Natural killer cell (primary cell): ENCODE results near the gene ARHGAP33. TPM values are rescaled to one million over a fixed set of nuclear protein-coding genes. Genes with fewer than 3 reads are reported as not detected.

Experiments
- ATAC-seq, 3 donors: fragments of 150-1000 bp in 2 of 3; fragments of 200-7000 bp in 1 of 3; cut with Tn5 transposase; 1 replicate in 1 of 3; 2 replicates in 2 of 3; pipeline ENCODE4 v1.10.0; 2021; ENCODE audit warnings: mild to moderate bottlenecking in 2 of 3, moderate library complexity in 2 of 3
- DNase-seq, 2 donors: peaks; one replicate each; pipeline versions ENCODE4 v3.0.0 to v3.0.0-alpha.2; 2013 to 2021; ENCODE audit warnings: mixed read lengths in 1 of 2
- H3K27ac ChIP-seq: one replicate; pipeline ENCODE4 v1.5.1; 2013; ENCODE audit warnings: mild to moderate bottlenecking, low read length
- H3K27me3 ChIP-seq: one replicate; pipeline ENCODE4 v1.6.1; 2013; ENCODE audit warnings: low read length; ENCODE audit not compliant: control insufficient read depth, insufficient read depth
- H3K36me3 ChIP-seq: one replicate; pipeline ENCODE4 v1.6.1; 2013; ENCODE audit warnings: low read length; ENCODE audit not compliant: control insufficient read depth, insufficient read depth
- H3K4me1 ChIP-seq: one replicate; pipeline ENCODE4 v1.6.1; 2013; ENCODE audit warnings: low read length; ENCODE audit not compliant: control insufficient read depth, insufficient read depth
- H3K4me3 ChIP-seq: one replicate; pipeline ENCODE4 v1.5.1; 2013; ENCODE audit warnings: low read length
- H3K9me3 ChIP-seq: one replicate; pipeline ENCODE4 v1.6.1; 2013; ENCODE audit warnings: low read length; ENCODE audit not compliant: control insufficient read depth, insufficient read depth
- H3K27ac Mint-ChIP-seq, 2 donors: one replicate each; pipeline ENCODE4 v1.8.0; 2022; ENCODE audit warnings: mild to moderate bottlenecking in 2 of 2, mixed read lengths in 2 of 2, moderate library complexity in 1 of 2
- H3K27me3 Mint-ChIP-seq, 2 donors: one replicate each; pipeline ENCODE4 v1.8.0; 2022; ENCODE audit warnings: low read depth in 2 of 2, mixed read lengths in 2 of 2
- H3K36me3 Mint-ChIP-seq: one replicate; pipeline ENCODE4 v1.8.0; 2022; ENCODE audit warnings: mixed read lengths
- H3K4me1 Mint-ChIP-seq, 2 donors: one replicate each; pipeline ENCODE4 v1.8.0; 2022; ENCODE audit warnings: mixed read lengths in 2 of 2
- H3K4me3 Mint-ChIP-seq: one replicate; pipeline ENCODE4 v1.8.0; 2022; ENCODE audit warnings: mild to moderate bottlenecking, moderate library complexity, mixed read lengths
- H3K9me3 Mint-ChIP-seq, 2 donors: one replicate each; pipeline ENCODE4 v1.8.0; 2022; ENCODE audit warnings: mixed read lengths in 2 of 2
- CTCF ChIP-seq: fragments of 200-600 bp; IDR thresholded peaks from one replicate; pipeline ENCODE4 v1.8.0; 2022; ENCODE audit warnings: antibody characterized with exemption
- WGBS: methylation state at CpG from one replicate; pipeline ENCODE4 v1.1.7; 2013; ENCODE audit warnings: missing lambda C conversion rate; ENCODE audit not compliant: insufficient coverage; 5-methylcytosine and 5-hydroxymethylcytosine counted together
- intact Hi-C: fragments of 100-400 bp; cut with micrococcal nuclease; formaldehyde crosslinking; loops from one replicate; pipeline ENCODE4 v1.14.2; 2022
- total RNA-seq, 4 donors: library from RNA; stranded (reverse); fragments of 120-200 nt in 1 of 4; gene quantifications; one replicate each; pipeline versions ENCODE4 v1.2.3 to v1.2.4, GENCODE V29; 2013 to 2022

Gene ARHGAP33
- total RNA-seq, 3 donors from 2014 or later (not counting 1 experiment from before 2014, with no cell fraction given), result 34.4 to 39.3 (median 37.5) TPM

GRCh38 chr19:35785339-35785627 lies 9.9 kb downstream of the ARHGAP33 start:
- Histone ChIP-seq H3K36me3 (peaks cover 5% of the 10 kb centered on the region), H3K27ac (no peak overlapping the region), H3K9me3 (no peaks in the 10 kb centered on the region), H3K27me3 (no peaks in the 10 kb centered on the region), H3K4me3 (no peak overlapping the region), H3K4me1 (no peaks in the 10 kb centered on the region)
- Mint-ChIP-seq H3K4me3 (no peak overlapping the region), H3K36me3 (no peaks in the 10 kb centered on the region), H3K4me1 (peaks cover 7 to 10% of the 10 kb centered on the region in 2 donors), H3K9me3 (no peaks in the 10 kb centered on the region), H3K27me3 (no peaks in the 10 kb centered on the region), H3K27ac (no peak overlapping the region)
- DNase-seq (no peak), ATAC-seq (no peak)
- intact Hi-C loops, result no loop called here
- over 99% methylated on average over 10 of the region's 10 CpGs for WGBS
- TF ChIP-seq CTCF, result no peak

- Mint-ChIP-seq H3K27me3 (no peaks in the 10 kb centered on the region), H3K4me3 (no peak overlapping the region), H3K36me3 (no peaks in the 10 kb centered on the region), H3K9me3 (no peaks in the 10 kb centered on the region), H3K27ac (no peak overlapping the region), H3K4me1 (peaks cover 7 to 10% of the 10 kb centered on the region in 2 donors)
- WGBS, result 97% methylated on average over 31 of the region's 31 CpGs
- Histone ChIP-seq H3K27me3 (no peaks in the 10 kb centered on the region), H3K27ac (no peak overlapping the region), H3K4me3 (no peak overlapping the region), H3K9me3 (no peaks in the 10 kb centered on the region), H3K36me3 (peaks cover 4% of the 10 kb centered on the region), H3K4me1 (no peaks in the 10 kb centered on the region)
- no peak for DNase-seq
- intact Hi-C loops, result no loop called here
- TF ChIP-seq CTCF, result no peak
- ATAC-seq, result no peak
These were observed 11.2 kb downstream of the ARHGAP33 start for GRCh38 chr19:35786299-35787160.

- H3K9me3 Mint-ChIP-seq, result no peaks in the 10 kb centered on the region
- no peaks in the 10 kb centered on the region for H3K4me1 ChIP-seq
- peaks cover 7 to 10% of the 10 kb centered on the region in 2 donors for H3K4me1 Mint-ChIP-seq
- no peaks in the 10 kb centered on the region for H3K36me3 Mint-ChIP-seq
- H3K27ac ChIP-seq, result no peak overlapping the region
- H3K9me3 ChIP-seq, result no peaks in the 10 kb centered on the region
- DNase-seq (no peak), ATAC-seq (no peak)
- no peak overlapping the region for H3K27ac Mint-ChIP-seq
- intact Hi-C loops, result no loop called here
- no peaks in the 10 kb centered on the region for H3K27me3 ChIP-seq
- H3K4me3 ChIP-seq, result no peak overlapping the region
- WGBS, result 95% methylated on average over 15 of the region's 15 CpGs
- no peak overlapping the region for H3K4me3 Mint-ChIP-seq
- peaks cover 4% of the 10 kb centered on the region for H3K36me3 ChIP-seq
- TF ChIP-seq CTCF, result no peak
- H3K27me3 Mint-ChIP-seq, result no peaks in the 10 kb centered on the region
These were observed 11.9 kb downstream of the ARHGAP33 start for GRCh38 chr19:35787227-35787799.
